Measurements from ENCODE around the gene DEFB124.
"Not testable (repeated sequence)": the region's sequence is repeated elsewhere in the genome, so short reads cannot be mapped to it uniquely, and the experiment has no call there.

Gene DEFB124

DNA sequence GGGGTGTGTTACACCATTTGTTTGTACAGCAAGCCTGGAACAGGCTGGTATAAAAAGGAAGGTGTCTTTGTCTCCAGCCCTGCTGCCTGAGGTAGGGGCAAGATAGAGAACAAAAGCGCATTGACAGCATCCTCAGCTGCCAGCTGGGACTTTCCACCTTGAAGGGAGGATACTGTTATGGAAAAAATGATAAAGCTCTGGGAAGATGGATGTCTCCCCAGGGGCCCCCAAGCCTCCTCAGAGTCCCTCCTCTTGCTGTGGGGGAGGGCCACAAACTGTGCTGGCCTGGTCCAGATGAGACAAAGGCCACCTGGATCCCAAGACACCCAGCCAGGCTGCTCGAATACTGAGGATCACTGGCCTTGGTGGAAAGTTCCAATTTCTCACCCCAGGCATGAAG is 13.2 kb upstream of the DEFB124 start:
- DNase-seq (ENCODE audit: low spot score), result no peak

DNA sequence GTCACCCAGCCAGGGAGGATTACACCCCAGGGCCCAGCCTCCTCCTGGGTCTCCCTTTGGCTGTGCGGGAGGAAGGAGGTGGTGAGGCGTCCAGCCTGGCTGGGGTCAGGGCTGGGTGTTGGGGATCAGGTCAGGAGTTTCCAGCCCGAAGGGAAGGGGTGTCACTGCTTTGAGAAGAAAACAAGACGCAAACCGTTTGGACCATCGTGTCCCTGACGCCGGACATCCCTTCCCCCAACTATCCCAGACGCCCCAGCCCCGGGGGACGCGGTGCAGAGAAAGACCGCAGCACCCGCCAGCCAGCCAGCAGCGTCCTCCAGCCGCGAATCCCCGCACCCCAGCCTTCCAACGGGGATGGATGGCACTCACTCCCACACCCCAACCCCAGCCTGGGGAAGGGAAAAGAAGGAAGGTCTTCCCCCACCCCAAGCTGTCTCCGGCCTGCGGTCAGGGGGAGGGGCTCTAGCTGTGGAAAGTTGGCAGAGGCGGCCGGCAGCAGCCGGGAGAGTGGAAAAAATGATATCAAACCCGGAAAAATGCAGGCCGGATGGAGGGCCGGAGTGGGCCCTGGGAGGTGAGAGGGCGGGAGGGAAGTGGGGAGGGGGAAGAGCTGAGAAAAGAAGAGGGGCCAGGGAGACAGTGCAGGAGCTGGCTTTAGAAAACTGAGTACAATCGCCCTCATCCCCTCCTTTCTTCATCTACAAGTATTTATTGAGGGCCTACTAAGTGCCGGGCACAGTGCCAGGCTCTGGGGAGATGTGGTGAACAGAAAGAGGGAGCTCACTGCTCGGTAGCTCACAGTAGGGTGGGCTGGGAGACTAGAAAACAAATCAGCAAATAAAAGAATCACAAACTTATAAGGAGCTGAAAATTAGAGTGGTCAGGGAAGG is 10.8 kb upstream of the DEFB124 start:
- DNase-seq (ENCODE audit: low spot score), result no peak

DNA sequence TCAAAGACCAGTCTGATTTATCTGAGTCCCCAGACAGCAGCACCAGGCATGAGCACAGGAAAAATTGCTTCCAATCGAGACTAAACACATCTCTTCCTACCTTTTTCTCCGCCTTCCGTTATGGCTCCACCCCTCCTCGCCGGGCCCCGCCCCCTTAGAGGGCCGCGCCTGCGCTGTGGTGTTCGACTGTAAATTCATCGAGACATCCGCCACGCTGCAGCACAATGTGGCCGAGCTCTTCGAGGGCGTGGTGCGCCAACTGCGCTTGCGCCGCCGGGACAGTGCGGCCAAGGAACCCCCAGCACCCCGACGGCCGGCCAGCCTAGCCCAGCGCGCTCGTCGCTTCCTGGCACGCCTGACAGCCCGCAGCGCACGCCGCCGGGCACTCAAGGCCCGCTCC is 9.1 kb upstream of the DEFB124 start:
- DNase-seq (ENCODE audit: low spot score), result no peak

DNA sequence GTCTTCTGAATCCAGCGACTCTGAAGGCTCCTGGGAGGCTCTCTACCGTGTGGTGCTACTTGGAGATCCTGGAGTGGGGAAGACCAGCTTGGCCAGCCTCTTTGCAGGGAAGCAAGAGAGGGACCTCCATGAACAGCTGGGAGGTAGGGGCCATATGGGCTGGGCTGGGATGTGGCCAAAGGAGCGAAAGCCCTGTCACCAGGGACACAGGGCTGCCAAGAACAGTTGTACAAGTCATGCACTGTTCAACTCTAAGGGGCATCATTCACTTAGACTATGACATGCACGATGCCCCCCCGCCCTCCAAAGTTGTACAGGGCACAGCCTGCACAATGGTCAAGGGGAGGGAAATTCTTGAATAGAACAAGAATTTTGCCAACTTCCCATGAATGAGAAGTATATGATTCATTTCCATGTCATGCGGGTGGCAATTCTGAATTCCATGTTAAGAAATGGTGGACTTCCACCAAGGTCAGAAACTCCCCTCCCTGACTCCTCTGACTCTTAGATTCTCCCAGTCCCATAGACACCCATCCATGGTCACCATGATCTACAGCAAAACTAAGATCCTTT is 1.8 kb upstream of the DEFB124 start:
- peak; percentile 19 for DNase-seq (ENCODE audit: low spot score)

DNA sequence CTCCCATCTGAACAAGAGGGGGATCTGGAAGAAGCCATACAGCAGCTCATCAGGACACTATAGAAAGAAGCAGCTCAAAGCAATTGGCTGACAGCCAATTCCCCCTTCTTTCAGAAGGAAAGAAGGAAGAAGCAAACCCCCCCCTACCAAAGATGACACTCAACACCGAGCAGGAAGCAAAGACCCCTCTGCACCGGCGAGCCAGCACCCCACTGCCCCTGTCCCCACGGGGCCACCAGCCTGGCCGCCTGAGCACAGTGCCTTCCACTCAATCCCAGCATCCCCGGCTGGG is 1.3 kb upstream of the DEFB124 start:
- DNase-seq (ENCODE audit: low spot score), result no peak

DNA sequence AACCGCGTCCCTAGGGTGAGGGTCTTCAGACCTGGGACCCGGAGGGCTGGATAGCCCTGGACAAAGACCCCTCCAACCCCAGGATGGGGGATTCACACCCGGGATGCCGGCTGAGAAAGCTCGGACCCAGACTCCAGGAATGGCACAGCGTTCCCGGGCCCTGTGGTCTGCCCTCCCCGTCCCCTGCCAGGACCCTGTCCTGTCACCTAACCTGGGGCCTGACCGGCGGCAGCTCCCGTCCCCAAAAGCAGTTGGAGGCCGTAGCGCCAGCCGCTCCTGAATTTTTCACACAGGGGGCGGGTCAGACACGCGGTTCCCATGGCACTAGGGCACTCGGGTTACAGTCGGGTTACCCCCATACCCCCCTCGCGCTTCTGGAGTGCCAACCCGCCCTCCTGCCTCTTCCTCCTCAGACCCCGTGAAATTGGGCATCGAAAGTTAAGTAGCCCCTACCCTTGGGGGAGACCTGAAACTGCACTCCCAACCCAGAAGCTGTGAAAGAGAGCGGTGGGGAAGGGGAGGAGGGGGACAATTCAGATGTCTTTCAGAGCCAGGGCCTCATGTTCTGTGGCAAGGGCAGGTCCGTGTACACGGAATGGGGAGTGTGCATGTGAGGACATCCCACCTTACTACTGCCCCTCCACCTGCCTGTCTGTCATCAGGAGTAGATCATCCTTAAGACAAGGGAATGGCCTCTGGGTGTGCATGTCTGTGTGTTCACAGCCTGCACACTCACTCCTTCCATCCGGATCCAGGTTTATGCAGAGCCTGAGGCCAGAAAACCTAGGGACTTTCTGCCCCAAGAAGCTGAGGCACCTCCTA is 756 bp upstream of the DEFB124 start:
- DNase-seq (ENCODE audit: low spot score), result no peak

DNA sequence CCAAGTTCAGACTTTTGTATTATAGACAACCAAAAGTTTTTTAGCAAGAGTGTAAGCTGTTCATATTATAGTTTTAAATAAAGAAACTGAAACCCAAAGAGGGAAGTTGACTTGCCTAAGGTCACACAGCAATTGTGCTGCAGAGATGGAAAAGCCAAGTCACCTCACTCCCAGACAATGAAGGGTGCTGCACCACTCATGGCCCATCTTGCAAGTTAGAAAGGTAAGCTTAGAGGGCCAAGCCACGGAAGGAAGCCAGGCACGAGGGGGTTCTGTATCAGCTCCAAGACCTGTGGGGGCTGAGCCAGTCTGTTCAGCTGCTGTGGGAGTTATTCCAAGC is 860 bp downstream of the DEFB124 start:
- DNase-seq (ENCODE audit: low spot score), result no peak

DNA sequence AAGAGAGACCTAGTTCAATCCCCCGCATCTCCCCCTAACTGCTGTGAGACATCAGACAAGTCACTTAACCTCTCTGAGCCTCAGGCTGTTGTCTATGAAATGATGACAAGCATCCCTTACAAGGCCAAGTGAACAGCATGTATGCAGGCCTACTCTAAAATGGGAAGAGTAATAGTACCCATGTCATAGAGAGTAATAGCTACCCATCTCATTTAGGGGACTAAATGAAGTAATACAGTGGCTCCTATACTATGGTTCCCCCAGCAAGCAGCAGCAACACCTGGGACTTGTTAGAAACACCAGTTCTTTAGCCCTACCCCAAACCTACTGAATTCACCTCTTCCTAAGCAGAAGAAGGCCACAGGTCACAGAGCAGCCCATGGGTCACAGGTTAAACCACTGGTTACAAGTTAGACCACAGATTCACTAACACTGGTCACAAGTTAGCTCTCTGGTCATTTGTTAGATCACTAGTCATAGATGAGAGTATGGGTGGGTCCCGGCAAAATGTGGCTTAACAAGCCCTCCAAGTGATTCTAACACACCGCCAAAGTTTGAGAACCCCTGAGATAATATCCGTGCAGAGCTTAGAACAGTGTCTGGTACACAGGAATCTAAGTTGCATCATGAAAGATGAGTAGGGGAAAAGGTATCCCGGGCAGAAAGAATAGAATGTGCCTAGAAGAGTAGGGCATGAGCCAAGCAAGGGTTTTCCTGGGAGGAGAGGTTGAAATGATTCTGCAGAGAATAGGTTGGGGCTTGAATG is 1.4 kb downstream of the DEFB124 start:
- no peak for DNase-seq (ENCODE audit: low spot score)

DNA sequence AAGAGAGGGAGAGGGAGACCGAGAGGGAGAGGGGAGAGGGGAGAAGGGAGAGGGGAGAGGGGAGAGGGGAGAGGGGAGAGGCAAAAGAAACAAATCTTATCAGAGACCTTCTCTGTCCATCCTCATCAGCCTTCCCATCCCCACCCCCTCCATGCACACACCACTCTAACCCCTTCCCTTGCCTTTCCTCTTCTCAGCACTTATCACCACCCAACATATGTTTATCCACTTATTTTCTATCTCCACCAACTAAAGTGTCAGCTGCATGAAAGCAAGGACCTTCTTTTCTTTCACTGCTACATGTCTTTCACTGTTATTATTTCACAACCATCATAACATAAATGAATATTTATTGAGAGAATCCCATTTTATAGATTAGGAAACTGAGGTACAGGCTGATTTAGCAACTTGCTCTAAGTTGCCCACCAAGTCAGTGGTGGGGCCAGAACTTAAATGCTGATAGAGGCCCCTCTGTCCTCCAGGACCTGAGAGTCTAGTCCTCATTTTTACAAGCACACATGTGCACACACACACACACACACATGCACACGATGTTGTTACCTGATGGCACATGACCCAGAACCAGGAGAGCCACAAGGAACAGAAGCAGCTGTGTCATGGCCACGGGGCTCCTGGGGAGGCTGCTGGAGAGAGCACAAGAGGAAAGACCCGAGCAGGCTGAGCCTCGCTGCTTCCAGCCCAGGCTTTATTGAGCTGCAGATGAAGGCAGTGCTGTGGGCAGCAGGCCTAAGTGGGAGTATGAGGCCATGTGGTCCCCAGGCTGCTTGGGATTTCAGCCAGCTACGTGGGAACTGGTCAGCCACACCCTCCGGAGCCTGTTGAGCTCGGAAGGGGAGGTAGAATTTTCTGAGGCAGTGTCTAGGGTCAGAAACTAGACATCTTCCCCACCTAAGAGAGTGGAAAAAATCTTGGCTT is 2.3 kb downstream of the DEFB124 start:
- DNase-seq (ENCODE audit: low spot score), result no peak

DNA sequence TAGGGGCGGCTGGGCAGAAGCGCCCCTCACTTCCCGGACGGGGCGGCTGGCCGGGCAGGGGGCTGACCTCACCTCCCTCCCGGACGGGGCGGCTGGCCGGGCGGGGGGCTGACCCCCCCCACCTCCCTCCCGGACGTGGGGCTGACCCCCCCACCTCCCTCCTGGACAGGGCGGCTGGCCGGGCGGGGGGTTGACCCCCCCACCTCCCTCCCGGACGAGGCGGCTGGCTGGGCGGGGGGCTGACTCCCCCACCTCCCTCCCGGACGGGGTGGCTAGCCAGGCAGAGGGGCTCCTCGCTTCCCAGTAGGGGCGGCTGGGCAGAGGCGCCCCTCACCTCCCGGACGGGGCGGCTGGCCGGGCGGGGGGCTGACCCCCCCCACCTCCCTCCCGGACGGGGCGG is 4.0 kb downstream of the DEFB124 start:
- not testable (repeated sequence) for DNase-seq (ENCODE audit: low spot score)

DNA sequence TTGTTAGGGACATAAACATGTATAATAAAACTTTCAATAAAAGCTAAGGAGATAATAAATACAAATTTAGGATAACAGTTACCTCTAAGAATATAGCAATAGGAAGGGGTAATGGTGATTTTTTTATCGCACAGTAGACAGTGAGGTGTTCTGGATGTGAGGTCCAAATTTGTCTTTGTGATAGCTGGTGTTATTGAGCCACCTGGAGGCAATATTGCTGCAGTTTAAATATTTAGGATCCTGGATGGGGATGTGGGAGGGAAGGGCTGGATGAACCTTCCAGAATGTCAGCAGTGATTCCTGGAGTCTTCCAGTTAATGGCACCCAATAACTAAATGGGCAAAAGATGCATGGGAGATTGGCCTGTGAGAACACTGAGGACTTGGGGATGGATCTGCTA is 20.6 kb downstream of the DEFB124 start:
- peak; percentile 19 for DNase-seq (ENCODE audit: low spot score)

DNA sequence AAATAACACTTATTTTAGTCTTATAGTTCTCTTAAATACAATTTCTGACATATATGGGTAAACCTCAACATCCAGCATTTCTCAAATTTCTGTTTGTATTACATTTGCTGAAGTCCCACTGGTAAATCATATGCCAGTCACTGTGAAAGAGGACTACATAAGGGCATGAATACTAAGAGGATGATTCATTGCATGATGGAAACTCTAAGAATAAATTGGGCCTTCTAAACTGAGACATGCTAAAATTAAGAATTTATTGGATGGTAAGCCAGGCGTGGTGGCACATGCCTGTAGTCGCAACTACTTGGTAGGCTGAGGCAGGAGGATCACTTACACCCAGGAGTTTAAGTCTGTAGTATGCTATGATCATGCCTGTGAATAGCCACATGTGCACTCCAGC is 22.4 kb downstream of the DEFB124 start:
- no peak for DNase-seq (ENCODE audit: low spot score)

DNA sequence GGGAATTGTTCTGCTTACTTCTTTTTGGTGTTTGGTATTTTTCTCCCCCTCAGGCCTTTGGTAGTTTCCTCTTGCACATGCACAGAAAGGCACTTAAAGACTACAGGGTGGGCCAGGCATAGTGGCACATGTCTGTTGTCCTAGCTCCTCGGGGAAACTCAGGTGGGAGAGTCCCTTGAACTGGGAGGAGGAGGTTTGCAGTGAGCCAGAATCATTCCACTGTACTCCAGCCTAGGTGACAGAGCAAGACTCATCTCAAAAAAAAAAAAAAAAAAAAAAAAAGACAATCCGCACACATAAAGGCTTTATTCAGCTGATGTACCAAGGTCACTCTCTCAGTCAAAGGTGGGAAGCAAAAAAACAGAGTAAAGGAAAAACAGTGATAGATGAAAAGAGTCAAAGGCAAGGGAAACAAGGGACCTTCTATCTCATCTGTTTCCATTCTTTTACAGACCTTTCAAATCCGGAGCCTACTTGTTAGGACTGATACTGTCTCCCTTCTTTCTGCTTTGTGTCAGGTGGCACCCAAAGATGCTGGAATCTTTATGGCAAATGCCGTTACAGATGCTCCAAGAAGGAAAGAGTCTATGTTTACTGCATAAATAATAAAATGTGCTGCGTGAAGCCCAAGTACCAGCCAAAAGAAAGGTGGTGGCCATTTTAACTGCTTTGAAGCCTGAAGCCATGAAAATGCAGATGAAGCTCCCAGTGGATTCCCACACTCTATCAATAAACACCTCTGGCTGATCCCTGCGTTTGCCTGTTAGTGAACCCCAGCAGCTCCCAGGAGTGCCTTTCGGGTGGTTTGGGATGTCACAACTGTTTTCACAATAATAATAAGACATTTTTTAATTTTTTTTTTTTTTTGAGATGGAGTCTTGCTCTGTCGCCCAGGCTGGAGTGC is 25.2 kb downstream of the DEFB124 start:
- DNase-seq (ENCODE audit: low spot score), result no peak

DNA sequence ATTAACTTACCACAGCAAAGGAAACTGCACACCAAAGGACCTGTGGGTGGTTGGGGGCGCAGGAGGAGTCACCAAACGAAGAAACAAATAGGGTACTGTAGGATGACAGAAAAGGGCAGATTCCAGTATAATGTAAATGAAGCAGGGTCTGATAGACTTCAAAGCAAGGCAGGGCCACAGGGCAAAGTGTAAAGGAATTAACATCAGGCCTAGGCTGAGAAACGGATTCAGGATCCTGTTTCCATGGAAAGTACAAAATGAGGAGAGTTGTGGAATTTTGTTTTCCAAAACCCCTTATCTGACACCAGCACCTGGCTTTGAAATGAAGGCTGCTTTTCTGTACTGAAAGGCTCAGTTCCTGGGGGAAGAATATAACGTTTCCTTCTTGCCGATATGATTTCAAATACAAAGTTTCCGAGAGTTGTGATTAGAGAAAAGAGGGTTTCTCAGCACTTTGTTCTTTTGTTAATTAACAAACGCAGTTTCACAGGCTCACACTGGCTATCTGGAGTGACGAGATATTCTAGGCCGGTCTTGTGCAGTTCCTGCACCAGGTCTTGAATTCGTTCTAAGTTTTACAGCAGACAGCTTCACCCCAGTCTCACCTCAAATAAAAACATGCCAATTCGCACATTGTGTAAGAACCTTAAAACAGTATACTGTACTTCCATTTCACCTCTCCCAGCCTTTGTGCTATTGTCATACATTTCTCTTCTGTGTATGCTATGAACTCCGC is 28.7 kb downstream of the DEFB124 start:
- DNase-seq (ENCODE audit: low spot score), result no peak

DNA sequence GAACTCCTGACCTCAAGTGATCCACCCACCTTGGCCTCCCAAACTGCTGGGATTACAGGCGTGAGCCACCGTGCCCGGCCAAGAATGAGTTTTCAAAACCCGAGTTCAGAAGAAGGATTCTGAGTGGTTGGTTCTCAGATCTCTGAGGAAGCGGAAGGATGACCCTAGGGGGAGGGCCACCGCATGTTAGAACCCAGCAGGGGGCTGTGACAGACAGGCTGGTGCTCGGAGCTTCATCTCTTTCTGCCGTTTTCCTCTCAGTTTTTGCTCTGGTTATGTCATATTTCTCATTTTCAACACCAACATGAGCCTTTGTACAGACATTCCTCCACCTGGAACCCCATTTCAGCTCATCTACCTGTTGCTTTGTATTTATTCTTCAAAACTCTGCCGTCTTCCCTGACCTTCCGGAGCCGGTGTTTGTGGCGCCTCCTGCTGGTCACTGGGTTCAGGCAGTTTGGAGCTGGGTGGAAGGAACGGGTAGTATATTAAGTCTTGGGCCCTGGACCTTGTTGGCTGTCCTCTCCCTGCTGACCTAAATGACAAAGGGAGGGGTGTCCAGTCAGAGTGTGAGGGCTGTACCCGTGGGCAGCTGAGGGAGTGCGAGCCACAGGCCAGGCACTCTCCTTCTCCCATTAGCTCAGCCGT is 34.8 kb downstream of the DEFB124 start, which contains the start of gene DEFB123:
Gene DEFB123, plus strand, starts transcription at position 621 of the 648 bp plus-strand sequence. CDS start 67 bp downstream, outside the sequence.
- no peak for DNase-seq (ENCODE audit: low spot score)

DNA sequence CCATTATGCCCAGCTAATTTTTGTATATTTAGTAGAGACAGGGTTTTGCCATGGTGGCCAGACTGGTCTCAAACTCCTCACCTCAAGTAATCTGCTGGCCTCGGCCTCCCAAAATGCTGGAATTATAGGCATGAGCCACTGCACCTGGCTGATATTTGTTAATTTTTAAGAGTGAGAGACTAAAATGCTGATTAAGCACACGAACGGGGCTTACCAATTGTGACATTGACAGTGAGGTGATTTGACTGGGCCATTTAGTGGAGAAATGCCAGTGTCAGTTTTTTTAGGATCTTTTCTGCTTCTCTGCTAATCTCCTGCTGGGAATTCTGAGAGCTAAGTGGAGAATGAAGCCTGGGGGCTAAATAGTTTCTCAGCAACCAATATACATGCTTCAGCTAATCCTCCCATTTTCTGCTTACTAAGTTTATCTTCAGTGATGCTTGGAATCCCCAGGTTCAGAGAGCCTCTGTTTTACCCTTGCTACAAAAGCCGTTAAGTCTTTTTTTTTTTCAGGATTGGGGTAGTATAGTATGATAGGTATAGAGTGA is 44.3 kb downstream of the DEFB124 start:
- DNase-seq (ENCODE audit: low spot score), result no peak

DNA sequence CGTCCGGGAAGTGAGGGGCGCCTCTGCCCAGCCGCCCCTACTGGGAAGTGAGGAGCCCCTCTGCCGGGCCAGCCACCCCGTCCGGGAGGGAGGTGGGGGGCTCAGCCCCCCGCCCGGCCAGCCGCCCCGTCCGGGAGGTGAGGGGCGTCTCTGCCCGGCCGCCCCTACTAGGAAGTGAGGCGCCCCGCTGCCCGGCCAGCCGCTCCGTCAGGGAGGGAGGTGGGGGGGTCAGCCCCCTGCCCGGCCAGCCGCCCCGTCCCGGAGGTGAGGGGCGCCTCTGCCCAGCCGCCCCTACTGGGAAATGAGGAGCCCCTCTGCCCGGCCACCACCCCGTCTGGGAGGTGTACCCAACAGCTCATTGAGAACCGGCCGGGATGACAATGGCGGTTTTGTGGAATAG is 47.4 kb downstream of the DEFB124 start:
- not testable (repeated sequence) for DNase-seq (ENCODE audit: low spot score)

DNA sequence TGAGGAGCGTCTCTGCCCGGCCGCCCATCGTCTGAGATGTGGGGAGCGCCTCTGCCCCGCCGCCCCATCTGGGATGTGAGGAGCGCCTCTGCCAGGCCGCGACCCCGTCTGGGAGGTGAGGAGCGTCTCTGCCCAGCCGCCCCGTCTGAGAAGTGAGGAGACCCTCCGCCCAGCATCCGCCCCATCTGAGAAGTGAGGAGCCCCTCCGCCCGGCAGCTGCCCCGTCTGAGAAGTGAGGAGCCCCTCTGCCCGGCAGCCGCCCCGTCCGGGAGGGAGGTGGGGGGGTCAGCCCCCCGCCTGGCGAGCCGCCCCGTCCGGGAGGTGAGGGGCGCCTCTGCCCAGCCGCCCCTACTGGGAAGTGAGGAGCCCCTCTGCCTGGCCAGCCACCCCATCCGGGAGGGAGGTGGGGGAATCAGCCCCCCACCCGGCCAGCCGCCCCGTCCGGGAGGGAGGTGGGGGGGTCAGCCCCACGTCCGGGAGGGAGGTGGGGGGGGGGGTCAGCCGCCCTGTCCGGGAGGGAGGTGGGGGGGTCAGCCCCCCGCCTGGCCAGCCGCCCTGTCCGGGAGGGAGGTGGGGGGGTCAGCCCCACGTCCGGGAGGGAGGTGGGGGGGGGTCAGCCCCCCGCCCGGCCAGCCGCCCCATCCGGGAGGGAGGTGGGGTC is 47.9 kb downstream of the DEFB124 start:
- not testable (repeated sequence) for DNase-seq (ENCODE audit: low spot score)
